Activated T-helper 1 cell treated with anti-CD3 and anti-CD28 coated beads, Interleukin-12 subunit alpha, Interleukin-12 subunit beta, Interleukin-2, Interleukin-4 antibody, amounts not matched to agents 30 ng/mL and 10 ng/mL and 1 ng/mL, durations not matched to agents 14 hours and 24 hours and 36 hours (primary cell): ENCODE data around the gene PIK3AP1. TPM values are rescaled to one million over a fixed set of nuclear protein-coding genes. Genes with fewer than 3 reads are reported as not detected.
"Not testable (repeated sequence)": the region's sequence is repeated elsewhere in the genome, so short reads cannot be mapped to it uniquely, and the experiment has no call there.

Experiments
- DNase-seq: peaks from one replicate; pipeline ENCODE4 v3.0.0; 2021; ENCODE audit warnings: low spot score
- H3K27ac Mint-ChIP-seq: one replicate; pipeline ENCODE4 v1.8.0; 2021; ENCODE audit warnings: mild to moderate bottlenecking, mixed read lengths
- H3K27me3 Mint-ChIP-seq: one replicate; pipeline ENCODE4 v1.8.0; 2022; ENCODE audit warnings: mild to moderate bottlenecking, moderate library complexity, mixed read lengths; ENCODE audit not compliant: insufficient read depth
- H3K36me3 Mint-ChIP-seq: one replicate; pipeline ENCODE4 v1.8.0; 2021; ENCODE audit warnings: low read depth, mixed read lengths
- H3K4me1 Mint-ChIP-seq: one replicate; pipeline ENCODE4 v1.8.0; 2021; ENCODE audit warnings: low read depth, mixed read lengths
- H3K4me3 Mint-ChIP-seq: one replicate; pipeline ENCODE4 v1.8.0; 2021; ENCODE audit warnings: mild to moderate bottlenecking, moderate library complexity, mixed read lengths
- H3K9me3 Mint-ChIP-seq: one replicate; pipeline ENCODE4 v1.8.0; 2021; ENCODE audit warnings: mixed read lengths
- intact Hi-C: fragments of 100-400 bp; cut with micrococcal nuclease; formaldehyde crosslinking; loops from one replicate; pipeline ENCODE4 v1.15.1; 2024
- total RNA-seq: library from RNA; stranded (reverse); gene quantifications from 2 replicates; pipeline ENCODE4 v1.2.3, GENCODE V29; 2022

Gene PIK3AP1
- total RNA-seq, 1 donor from 2014 or later, result 9.9 TPM

DNA sequence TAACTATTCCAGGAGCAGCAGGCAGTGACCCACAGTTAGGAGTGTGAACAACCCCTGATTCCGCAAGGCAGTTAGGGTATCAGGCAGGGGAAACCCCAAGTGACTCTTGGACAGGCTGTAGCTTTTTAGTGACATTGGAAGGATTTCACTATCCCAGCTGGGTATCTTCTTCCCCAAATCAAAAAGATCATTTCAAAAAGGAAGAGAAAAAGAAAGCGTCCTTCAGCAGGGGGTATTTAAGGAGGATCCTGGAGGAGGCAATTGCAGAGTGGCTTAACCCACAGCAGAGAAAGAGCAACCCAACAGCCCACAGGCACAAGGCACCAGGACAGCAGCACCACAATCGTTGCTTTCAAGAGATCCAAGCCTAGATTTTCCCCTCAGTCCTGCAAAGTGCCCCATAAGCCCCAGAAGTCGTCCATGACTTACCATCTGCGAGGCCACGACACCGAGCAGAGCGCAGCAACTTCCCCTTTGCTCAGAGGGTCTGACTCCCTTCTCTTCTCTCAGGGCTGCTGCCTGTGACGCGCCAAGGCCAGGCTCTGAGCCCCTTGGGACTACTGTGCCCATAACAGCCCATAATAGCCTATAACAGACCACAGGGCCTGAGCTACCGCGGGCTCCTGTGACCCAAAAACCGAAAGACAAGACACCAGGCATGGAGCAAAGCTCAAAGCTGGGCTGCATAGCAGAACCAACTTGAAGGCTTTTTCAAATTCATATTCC, 19.8 kb downstream of the PIK3AP1 start:
- intact Hi-C loops, result no loop called here

GRCh38 chr10:96699613-96700012, 20.7 kb downstream of the PIK3AP1 start:
- no peaks in the 10 kb centered on the region for H3K9me3 Mint-ChIP-seq
- no peak overlapping the region for H3K4me3 Mint-ChIP-seq
- peaks cover 21% of the 10 kb centered on the region for H3K4me1 Mint-ChIP-seq
- peaks cover 2% of the 10 kb centered on the region for H3K27me3 Mint-ChIP-seq
- no peak overlapping the region for H3K27ac Mint-ChIP-seq
- H3K36me3 Mint-ChIP-seq, result no peaks in the 10 kb centered on the region
- intact Hi-C loops, result no loop called here
- DNase-seq, result no peak

More for the DNA sequence above, 19.8 kb downstream of the PIK3AP1 start:
- Mint-ChIP-seq H3K4me1 (peaks cover 12% of the 10 kb centered on the region), H3K27me3 (peaks cover 2% of the 10 kb centered on the region), H3K4me3 (no peak overlapping the region), H3K36me3 (no peaks in the 10 kb centered on the region), H3K9me3 (no peaks in the 10 kb centered on the region), H3K27ac (no peak overlapping the region)
- DNase-seq, result no peak

DNA sequence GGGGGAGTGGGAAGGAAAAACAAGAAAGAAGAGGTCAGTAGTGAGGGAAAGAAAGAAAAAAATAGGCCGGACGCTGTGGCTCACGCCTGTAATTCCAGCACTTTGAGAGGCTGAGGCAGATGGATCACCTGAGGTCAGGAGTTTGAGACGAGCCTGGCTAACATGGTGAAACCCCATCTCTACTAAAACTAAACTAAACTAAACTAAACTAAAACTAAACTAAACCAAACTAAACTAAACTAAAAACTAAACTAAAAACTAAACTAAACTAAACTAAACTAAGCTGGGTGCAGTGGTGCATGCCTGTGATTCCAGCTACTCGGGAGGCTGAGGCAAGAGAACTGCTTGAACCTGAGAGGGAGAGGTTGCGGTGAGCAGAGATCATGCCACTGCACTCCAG, 22.0 kb downstream of the PIK3AP1 start:
- H3K27ac Mint-ChIP-seq, H3K9me3 Mint-ChIP-seq, H3K4me3 Mint-ChIP-seq, intact Hi-C loops, H3K36me3 Mint-ChIP-seq, H3K27me3 Mint-ChIP-seq, DNase-seq: not testable (repeated sequence)
- H3K4me1 Mint-ChIP-seq, result peaks cover 27% of the 10 kb centered on the region

DNA sequence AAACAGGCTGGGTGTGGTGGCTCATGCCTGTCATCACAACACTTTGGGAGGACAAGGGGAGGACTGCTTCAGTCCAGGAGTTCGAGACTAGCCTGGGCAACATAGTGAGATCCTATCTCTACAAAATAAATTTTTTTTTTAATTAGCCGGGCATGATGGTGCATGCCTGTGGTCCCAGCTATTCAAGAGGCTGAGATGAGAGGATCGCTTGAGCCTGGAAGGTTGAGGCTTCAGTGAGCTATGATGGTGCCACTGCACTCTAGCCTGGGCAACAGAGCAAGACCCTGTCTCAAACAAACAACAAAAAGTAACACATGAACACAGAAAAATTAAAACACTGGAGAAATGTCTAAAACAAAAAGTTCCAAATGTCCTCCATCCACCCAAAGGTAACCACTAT, 22.9 kb downstream of the PIK3AP1 start:
- intact Hi-C loops, result no loop called here

DNA sequence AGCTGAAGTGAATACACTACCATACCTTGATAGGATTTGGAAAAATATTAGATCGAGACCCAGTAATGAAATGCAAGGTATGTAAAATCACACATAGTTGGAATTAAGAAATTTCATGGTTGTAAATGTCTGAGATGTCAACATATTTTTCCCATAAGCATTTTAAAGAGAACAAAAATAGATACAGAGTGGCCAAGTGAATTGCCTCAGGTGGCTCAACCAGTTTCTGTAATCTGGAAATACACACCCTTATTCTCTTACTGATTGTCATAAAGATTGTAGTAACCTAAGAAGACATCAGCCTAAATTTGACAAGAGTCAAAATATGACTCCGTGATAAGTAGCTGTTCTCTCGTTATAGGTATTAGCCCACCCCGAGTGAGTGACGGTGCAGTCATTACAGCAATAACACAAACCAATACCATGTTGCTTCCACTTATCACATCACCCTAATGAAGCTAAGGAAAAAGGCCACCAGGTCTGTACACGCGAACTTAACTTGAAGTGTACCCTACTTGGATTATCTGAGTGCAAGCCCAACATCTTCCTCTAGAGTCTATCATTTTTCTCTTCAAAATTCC, 23.4 kb downstream of the PIK3AP1 start:
- H3K27ac Mint-ChIP-seq, result no peak overlapping the region
- H3K9me3 Mint-ChIP-seq, result no peaks in the 10 kb centered on the region
- H3K36me3 Mint-ChIP-seq, result no peaks in the 10 kb centered on the region
- peaks cover 2% of the 10 kb centered on the region for H3K27me3 Mint-ChIP-seq
- intact Hi-C loops, result no loop called here
- no peak for DNase-seq
- peaks cover 31% of the 10 kb centered on the region for H3K4me1 Mint-ChIP-seq
- H3K4me3 Mint-ChIP-seq, result no peak overlapping the region

More for the DNA sequence above, 22.9 kb downstream of the PIK3AP1 start:
- Mint-ChIP-seq H3K36me3 (no peaks in the 10 kb centered on the region), H3K27me3 (peaks cover 2% of the 10 kb centered on the region), H3K27ac (no peak overlapping the region), H3K4me1 (peaks cover 31% of the 10 kb centered on the region), H3K9me3 (no peaks in the 10 kb centered on the region), H3K4me3 (no peak overlapping the region)
- DNase-seq, result no peak

DNA sequence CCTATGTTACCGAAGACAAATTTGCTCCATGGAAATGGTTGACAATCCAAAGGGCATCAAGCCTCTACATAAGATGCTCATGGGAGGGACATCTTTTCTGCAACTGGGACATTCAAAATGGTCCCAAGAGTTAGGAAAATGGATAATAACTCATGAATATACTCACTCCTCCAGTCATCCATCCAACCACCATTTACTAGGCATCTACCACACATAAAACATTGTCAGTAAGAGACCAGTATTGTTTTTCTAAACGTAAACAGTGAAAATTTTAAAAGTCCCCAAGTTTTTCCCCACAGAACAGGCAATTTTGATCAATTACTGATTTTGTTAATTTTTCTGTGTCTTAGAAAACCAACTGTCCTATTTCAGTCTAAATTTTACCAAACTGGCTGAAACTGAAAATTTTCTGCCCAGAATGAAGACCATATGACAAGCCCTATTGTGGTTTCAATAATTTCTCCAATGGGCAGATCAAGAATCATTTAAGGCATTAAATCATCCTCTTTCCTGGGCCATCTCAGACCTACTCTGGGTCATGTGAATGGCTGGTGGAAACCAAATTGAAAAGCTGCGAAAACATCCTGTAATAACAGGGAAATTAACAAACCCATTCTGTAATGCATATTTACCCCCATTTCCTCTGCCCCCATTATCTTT, 24.2 kb downstream of the PIK3AP1 start:
- Mint-ChIP-seq H3K4me3 (no peak overlapping the region), H3K36me3 (no peaks in the 10 kb centered on the region), H3K27me3 (peaks cover 2% of the 10 kb centered on the region), H3K9me3 (no peaks in the 10 kb centered on the region), H3K27ac (no peak overlapping the region), H3K4me1 (peaks cover 35% of the 10 kb centered on the region)
- intact Hi-C loops, result loop anchor here (1.0 to 2.0 kb wide), 3 partner anchors 24 to 135 kb away; partner anchors contain the start of gene PIK3AP1
- DNase-seq, result no peak

DNA sequence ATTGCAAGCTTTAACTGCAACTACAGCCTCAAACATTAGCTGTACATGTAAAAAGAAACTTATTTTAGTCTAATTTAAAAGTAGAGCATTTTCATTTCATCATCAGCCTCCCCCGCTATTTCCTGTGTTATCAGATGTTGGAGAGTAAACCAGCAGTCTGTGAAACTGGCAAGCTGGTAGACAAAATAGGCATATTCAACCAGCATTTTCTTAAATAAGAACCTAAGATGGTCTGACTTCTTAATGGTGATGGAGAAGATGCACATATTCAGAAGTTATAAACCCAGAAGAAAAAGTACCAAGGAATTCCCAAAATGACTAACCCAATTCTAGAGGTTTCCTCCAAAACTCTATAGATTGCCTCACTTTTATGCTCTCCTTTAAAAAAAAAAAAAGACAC, 24.9 kb downstream of the PIK3AP1 start:
- DNase-seq, result no peak
- intact Hi-C loops, result loop anchor here (1.0 to 2.0 kb wide), 3 partner anchors 25 to 135 kb away; partner anchors contain the start of gene PIK3AP1
- Mint-ChIP-seq H3K36me3 (no peaks in the 10 kb centered on the region), H3K4me1 (peaks cover 37% of the 10 kb centered on the region), H3K4me3 (peak overlapping the region; percentile 35), H3K9me3 (no peaks in the 10 kb centered on the region), H3K27ac (peak overlapping the region; percentile 61), H3K27me3 (no peaks in the 10 kb centered on the region)

- DNase-seq, result no peak
- Mint-ChIP-seq H3K4me3 (no peak overlapping the region), H3K27ac (no peak overlapping the region), H3K9me3 (no peaks in the 10 kb centered on the region), H3K36me3 (no peaks in the 10 kb centered on the region), H3K27me3 (no peaks in the 10 kb centered on the region), H3K4me1 (peaks cover 37% of the 10 kb centered on the region)
- intact Hi-C loops, result no loop called here
These were observed 26.9 kb downstream of the PIK3AP1 start for GRCh38 chr10:96693431-96693830.

- intact Hi-C loops, result no loop called here
- peaks cover 40% of the 10 kb centered on the region for H3K4me1 Mint-ChIP-seq
- no peak for DNase-seq
- H3K4me3 Mint-ChIP-seq, result no peak overlapping the region
- no peak overlapping the region for H3K27ac Mint-ChIP-seq
- no peaks in the 10 kb centered on the region for H3K27me3 Mint-ChIP-seq
- no peaks in the 10 kb centered on the region for H3K9me3 Mint-ChIP-seq
- no peaks in the 10 kb centered on the region for H3K36me3 Mint-ChIP-seq
These were observed 27.9 kb downstream of the PIK3AP1 start for GRCh38 chr10:96692427-96692826.

DNA sequence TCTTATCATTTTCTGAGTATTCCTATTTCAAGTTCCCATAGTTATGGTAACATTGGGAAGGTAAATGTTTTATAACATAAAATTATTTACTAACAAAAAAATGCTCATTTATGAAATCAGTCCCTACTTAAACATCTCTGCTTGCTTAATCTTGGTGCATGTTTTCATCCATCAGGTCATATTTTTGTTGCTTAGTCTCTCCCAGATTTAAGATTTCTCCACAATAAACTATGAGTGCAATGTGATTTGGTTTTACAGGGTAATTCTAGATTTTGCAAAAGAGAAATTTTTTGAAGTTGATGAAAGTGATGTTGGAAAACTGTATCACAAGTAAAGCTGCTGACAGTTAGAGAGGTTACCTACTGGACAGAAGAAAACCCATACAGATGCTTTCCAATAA, 28.6 kb downstream of the PIK3AP1 start:
- H3K4me1 Mint-ChIP-seq, result peaks cover 42% of the 10 kb centered on the region
- H3K27ac Mint-ChIP-seq, result no peak overlapping the region
- no peak overlapping the region for H3K4me3 Mint-ChIP-seq
- H3K27me3 Mint-ChIP-seq, result no peaks in the 10 kb centered on the region
- H3K36me3 Mint-ChIP-seq, result no peaks in the 10 kb centered on the region
- H3K9me3 Mint-ChIP-seq, result no peaks in the 10 kb centered on the region
- no peak for DNase-seq
- intact Hi-C loops, result no loop called here

DNA sequence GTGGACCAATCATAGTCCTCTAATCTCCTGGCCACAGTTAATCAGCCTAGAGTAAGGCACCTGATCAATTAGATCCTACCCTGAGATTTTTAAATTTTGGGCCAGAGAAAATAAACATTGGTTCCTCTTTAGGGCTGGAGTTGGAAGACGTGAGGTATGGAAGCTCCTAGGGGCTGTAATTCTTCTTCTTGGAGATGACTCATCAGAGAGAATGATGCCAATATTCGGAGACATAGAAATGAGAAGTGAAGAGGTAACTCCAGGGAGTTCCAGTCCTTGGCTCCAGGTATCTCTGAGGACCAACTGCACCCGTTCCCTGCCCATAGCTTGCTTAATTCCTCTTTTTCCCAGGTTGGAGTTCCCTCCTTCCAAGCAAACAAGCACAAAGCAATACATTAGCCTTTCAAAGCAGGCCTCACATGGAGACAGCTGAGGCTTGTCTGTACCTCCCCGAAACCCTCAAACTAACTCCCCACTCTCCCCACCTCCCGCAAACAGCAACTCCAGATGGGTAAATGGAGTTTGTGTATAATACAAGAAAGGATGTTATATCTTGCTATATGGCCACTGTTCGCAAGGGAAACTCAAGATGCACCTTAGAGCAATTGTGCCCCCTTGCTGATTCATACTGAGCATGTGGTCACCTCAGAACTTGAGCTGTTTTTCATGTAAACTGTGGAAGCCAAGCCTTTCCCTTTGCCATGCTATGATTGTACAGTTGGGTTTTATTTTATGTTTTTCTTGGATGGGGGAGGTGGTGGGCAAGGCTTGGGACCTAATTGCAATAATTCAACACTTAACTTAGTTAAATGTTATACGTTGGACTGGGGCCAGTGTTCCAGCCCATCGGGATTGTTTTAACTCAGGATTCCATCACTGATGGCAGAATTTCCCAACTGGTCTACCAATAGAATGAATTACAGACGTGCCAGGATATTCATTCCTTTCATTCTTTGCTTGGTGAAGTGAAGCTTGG, 29.3 kb downstream of the PIK3AP1 start:
- Mint-ChIP-seq H3K36me3 (no peaks in the 10 kb centered on the region), H3K9me3 (no peaks in the 10 kb centered on the region), H3K27ac (no peak overlapping the region), H3K4me3 (no peak overlapping the region), H3K4me1 (peaks cover 35% of the 10 kb centered on the region), H3K27me3 (no peaks in the 10 kb centered on the region)
- intact Hi-C loops, result no loop called here
- no peak for DNase-seq

- Mint-ChIP-seq H3K4me3 (no peak overlapping the region), H3K27me3 (no peaks in the 10 kb centered on the region), H3K9me3 (no peaks in the 10 kb centered on the region), H3K4me1 (peaks cover 20% of the 10 kb centered on the region), H3K36me3 (no peaks in the 10 kb centered on the region), H3K27ac (no peak overlapping the region)
- no peak for DNase-seq
- intact Hi-C loops, result no loop called here
These were observed 31.5 kb downstream of the PIK3AP1 start for GRCh38 chr10:96688789-96689188.
